Measurements from ENCODE around the gene BCAS4. TPM values are rescaled to one million over a fixed set of nuclear protein-coding genes. Genes with fewer than 3 reads are reported as not detected.

Gene BCAS4
- total and polyA plus RNA-seq, 2 donors (not counting 1 experiment from before 2014, with no cell fraction given) = 14.1 to 33.7 TPM

DNA sequence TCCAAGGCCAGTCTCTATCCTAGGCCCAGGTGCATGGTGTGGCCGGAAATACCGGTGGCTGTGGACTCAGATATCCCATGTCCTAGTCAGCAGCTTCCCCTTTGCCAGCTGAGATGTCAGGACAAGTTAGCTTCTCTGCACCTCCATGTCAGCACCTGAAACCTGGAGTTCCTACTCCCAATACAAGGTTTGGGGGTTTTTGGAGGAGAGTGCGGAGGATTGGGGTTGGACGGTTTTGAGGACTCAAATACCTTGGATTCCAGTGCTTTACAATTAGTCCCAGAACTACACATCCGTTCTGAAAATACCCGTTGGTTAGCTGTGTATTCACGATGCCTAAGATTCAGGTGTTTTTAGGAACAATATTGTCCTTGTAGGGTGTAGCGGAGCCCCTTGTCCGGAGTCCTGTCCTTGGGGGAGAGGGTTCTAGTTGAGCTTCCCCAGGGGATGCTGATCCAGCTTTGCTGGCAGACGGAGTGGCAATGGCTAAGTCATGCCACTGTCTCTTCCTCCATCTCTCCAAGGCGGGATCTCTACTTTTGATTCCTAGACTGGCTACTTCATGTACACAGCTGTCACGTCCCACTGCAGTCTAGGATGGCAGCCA is 91.4 kb downstream of the BCAS4 start:
- Histone ChIP-seq H3K4me1 (ENCODE audit: control insufficient read depth, extremely low read depth, insufficient read depth, low read length) (no peaks in the 10 kb centered on the region), H3K79me2 (ENCODE audit: control insufficient read depth, insufficient read depth, low read length) (peaks cover under 1% of the 10 kb centered on the region), H2AFZ (ENCODE audit: low read length) (no peak overlapping the region), H3K27ac (ENCODE audit: insufficient read depth, low read length) (no peak overlapping the region), H3K4me2 (ENCODE audit: extremely low read depth, insufficient read depth, low read length) (no peak overlapping the region), H3K36me3 (ENCODE audit: control insufficient read depth, insufficient read depth, low read length) (peaks cover 2% of the 10 kb centered on the region), H3K4me3 (replicated peaks in 1 of 4; ENCODE audit: control extremely low read depth in 1 of 4, insufficient read depth in 1 of 4, low read depth in 3 of 4, low read length in 4 of 4) (no peak overlapping the region), H3K9me3 (ENCODE audit: control insufficient read depth, insufficient read depth, low read depth, low read length) (no peaks in the 10 kb centered on the region), H4K20me1 (ENCODE audit: control insufficient read depth, extremely low read depth, insufficient read depth, low read length) (no peaks in the 10 kb centered on the region), H3K9ac (ENCODE audit: insufficient read depth, low read length) (no peak overlapping the region), H3K27me3 (ENCODE audit: control insufficient read depth, insufficient read depth, low read length) (no peaks in the 10 kb centered on the region)
- no peak for TF ChIP-seq EZH2 (IDR thresholded peaks at IDR 0.05; ENCODE audit: low read length, missing control alignments)
- TF ChIP-seq, protein P1, sequence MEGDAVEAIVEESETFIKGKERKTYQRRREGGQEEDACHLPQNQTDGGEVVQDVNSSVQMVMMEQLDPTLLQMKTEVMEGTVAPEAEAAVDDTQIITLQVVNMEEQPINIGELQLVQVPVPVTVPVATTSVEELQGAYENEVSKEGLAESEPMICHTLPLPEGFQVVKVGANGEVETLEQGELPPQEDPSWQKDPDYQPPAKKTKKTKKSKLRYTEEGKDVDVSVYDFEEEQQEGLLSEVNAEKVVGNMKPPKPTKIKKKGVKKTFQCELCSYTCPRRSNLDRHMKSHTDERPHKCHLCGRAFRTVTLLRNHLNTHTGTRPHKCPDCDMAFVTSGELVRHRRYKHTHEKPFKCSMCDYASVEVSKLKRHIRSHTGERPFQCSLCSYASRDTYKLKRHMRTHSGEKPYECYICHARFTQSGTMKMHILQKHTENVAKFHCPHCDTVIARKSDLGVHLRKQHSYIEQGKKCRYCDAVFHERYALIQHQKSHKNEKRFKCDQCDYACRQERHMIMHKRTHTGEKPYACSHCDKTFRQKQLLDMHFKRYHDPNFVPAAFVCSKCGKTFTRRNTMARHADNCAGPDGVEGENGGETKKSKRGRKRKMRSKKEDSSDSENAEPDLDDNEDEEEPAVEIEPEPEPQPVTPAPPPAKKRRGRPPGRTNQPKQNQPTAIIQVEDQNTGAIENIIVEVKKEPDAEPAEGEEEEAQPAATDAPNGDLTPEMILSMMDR (conservative IDR thresholded peaks at IDR 0.05 in 1 of 2, IDR thresholded peaks at IDR 0.05 in 1 of 2; ENCODE audit: low read depth in 1 of 2, low read length in 2 of 2) = no peak
- DNase-seq (ENCODE audit: low read depth in 2 of 2) = no peak

DNA sequence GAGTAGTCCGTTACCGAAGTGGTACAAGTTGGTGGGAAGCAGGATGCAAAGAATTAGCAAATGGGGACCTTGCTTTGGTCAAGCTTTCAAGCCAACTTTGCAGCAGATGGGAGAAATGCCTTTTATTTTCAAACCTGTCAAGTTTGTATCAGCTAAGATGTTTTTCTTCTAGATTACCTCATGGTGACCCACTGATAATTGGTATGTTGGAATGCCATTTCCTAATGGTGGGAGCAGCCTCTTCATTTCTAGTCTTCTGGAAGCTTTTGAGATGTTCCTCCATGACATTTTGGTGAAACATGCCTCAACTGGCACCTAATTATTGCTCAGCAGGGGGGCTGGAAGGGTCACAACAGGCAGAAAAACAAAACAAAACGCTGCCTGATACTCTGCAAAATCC is 92.7 kb downstream of the BCAS4 start:
- H3K27ac ChIP-seq (ENCODE audit: insufficient read depth, low read length) = no peak overlapping the region
- no peak overlapping the region for H3K9ac ChIP-seq (ENCODE audit: insufficient read depth, low read length)
- H3K4me2 ChIP-seq (ENCODE audit: extremely low read depth, insufficient read depth, low read length) = no peak overlapping the region
- H4K20me1 ChIP-seq (ENCODE audit: control insufficient read depth, extremely low read depth, insufficient read depth, low read length) = no peaks in the 10 kb centered on the region
- H3K4me3 ChIP-seq (replicated peaks in 1 of 4; ENCODE audit: control extremely low read depth in 1 of 4, insufficient read depth in 1 of 4, low read depth in 3 of 4, low read length in 4 of 4) = no peak overlapping the region
- no peak overlapping the region for H2AFZ ChIP-seq (ENCODE audit: low read length)
- DNase-seq (ENCODE audit: low read depth in 2 of 2) = no peak
- H3K9me3 ChIP-seq (ENCODE audit: control insufficient read depth, insufficient read depth, low read depth, low read length) = no peaks in the 10 kb centered on the region
- TF ChIP-seq EZH2 (IDR thresholded peaks at IDR 0.05; ENCODE audit: low read length, missing control alignments) = no peak
- TF ChIP-seq, protein P1 (conservative IDR thresholded peaks at IDR 0.05 in 1 of 2, IDR thresholded peaks at IDR 0.05 in 1 of 2; ENCODE audit: low read depth in 1 of 2, low read length in 2 of 2) = no peak
- no peaks in the 10 kb centered on the region for H3K4me1 ChIP-seq (ENCODE audit: control insufficient read depth, extremely low read depth, insufficient read depth, low read length)
- H3K79me2 ChIP-seq (ENCODE audit: control insufficient read depth, insufficient read depth, low read length) = peaks cover 2% of the 10 kb centered on the region
- no peaks in the 10 kb centered on the region for H3K27me3 ChIP-seq (ENCODE audit: control insufficient read depth, insufficient read depth, low read length)
- H3K36me3 ChIP-seq (ENCODE audit: control insufficient read depth, insufficient read depth, low read length) = peaks cover 4% of the 10 kb centered on the region

DNA sequence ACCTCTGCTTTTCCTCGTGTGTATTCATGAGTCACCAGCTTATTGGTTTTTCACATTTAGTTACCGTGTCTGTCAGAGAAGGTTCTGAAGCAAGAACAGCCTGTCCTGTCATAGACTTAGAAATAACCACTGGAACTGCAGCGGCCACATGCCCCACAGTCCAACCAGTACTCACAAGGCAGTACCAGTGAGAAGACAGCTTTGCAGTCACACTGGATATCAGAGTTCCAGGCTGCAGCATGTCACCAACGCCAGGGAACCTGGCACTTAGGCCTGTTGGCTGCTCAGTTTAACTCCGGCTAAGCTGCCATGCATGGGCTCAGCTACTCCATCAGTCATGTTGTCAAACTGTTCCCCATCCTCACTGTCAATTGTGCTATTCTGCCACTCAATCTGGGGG is 96.3 kb downstream of the BCAS4 start:
- Histone ChIP-seq H3K27ac (ENCODE audit: insufficient read depth, low read length) (no peak overlapping the region), H3K4me3 (replicated peaks in 1 of 4; ENCODE audit: control extremely low read depth in 1 of 4, insufficient read depth in 1 of 4, low read depth in 3 of 4, low read length in 4 of 4) (no peak overlapping the region), H3K79me2 (ENCODE audit: control insufficient read depth, insufficient read depth, low read length) (peaks cover 2% of the 10 kb centered on the region), H3K4me2 (ENCODE audit: extremely low read depth, insufficient read depth, low read length) (no peak overlapping the region), H3K36me3 (ENCODE audit: control insufficient read depth, insufficient read depth, low read length) (peaks cover 10% of the 10 kb centered on the region), H3K9ac (ENCODE audit: insufficient read depth, low read length) (no peak overlapping the region), H3K27me3 (ENCODE audit: control insufficient read depth, insufficient read depth, low read length) (no peaks in the 10 kb centered on the region), H2AFZ (ENCODE audit: low read length) (no peak overlapping the region), H3K9me3 (ENCODE audit: control insufficient read depth, insufficient read depth, low read depth, low read length) (no peaks in the 10 kb centered on the region), H3K4me1 (ENCODE audit: control insufficient read depth, extremely low read depth, insufficient read depth, low read length) (no peaks in the 10 kb centered on the region), H4K20me1 (ENCODE audit: control insufficient read depth, extremely low read depth, insufficient read depth, low read length) (no peaks in the 10 kb centered on the region)
- DNase-seq (ENCODE audit: low read depth in 2 of 2) = peak; percentile 22 to 26
- TF ChIP-seq EZH2 (IDR thresholded peaks at IDR 0.05; ENCODE audit: low read length, missing control alignments) = no peak
- TF ChIP-seq, protein P1 (conservative IDR thresholded peaks at IDR 0.05 in 1 of 2, IDR thresholded peaks at IDR 0.05 in 1 of 2; ENCODE audit: low read depth in 1 of 2, low read length in 2 of 2) = no peak

Data from fibroblast of lung (primary cell).